ENCODE results near the gene RPS25.

- TF ChIP-seq CTCF (IDR thresholded peaks at IDR 0.05 in 8 of 11, conservative IDR thresholded peaks at IDR 0.05 in 3 of 11) (no peak), POLR2A (IDR thresholded peaks at IDR 0.05) (no peak)
Observed at GRCh38 chr11:118984825-118985224, 33.3 kb downstream of the RPS25 start.
